NCI-H2081 (cell line): ENCODE results near the gene LATS2.
"Not testable (repeated sequence)": the region's sequence is repeated elsewhere in the genome, so short reads cannot be mapped to it uniquely, and the experiment has no call there.

Experiments used
- DNase-seq, 2 experiments: peaks; one replicate each; lab custom pipeline; 2025; lab: John Stamatoyannopoulos, UW

Gene LATS2

DNA sequence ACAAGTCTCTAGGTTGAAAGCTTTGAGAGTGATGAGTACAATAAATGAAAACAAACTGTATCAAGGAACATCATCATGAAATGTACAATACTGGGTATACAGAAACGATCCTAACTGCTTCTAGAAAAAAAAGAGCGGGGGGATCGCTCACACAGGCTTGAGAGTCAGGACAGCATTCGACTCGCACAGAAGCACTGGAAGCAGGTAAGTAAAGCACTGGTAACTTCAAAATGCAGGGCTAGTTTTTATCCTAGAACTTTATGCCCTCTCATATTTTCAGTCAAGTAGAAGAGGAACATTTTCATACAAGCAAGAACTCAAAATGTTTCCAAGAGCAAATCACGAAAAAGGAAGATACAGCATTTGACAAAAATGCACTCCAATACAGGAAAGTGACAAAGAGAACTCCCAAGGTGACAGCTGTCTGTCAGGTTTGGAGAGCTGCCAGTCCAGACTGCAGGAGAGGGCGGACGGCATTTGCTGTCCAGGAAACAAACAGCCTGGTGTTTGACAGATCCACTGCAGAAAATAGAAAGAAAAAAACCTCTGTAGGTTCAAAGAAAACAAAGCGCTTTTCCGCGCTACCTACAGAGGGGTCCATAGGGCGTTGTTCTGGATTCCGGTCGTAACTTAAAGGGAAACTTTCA lies 100.6 kb downstream of the LATS2 start:
- DNase-seq: peak in 1 of 2 experiments; percentile 1

GRCh38 chr13:20957049-20957620 lies 104.3 kb downstream of the LATS2 start:
- DNase-seq: not testable (repeated sequence)

GRCh38 chr13:20955496-20955895 lies 105.9 kb downstream of the LATS2 start:
- no peak for DNase-seq

GRCh38 chr13:20953245-20953931 lies 108.0 kb downstream of the LATS2 start:
- DNase-seq: no peak

DNA sequence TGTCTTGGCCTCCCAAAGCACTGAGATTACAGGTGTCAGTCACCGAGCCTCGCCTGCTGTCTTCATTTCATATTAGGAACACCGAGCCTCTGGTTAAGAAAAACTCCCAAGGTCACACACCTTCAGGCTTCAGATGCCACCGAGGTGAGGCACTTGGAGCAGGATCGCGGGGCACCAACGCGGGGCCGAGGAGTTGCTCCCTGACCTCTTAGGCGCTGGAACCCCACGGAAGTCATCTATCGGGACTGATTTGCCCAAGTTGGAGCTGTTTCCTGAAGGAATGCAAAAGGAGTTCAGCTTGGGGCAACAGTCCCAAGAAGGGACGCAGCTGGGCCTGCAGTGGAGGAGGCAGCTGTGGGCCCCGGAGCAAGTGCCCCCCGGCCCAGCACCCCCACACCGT lies 108.5 kb downstream of the LATS2 start:
- DNase-seq: no peak

DNA sequence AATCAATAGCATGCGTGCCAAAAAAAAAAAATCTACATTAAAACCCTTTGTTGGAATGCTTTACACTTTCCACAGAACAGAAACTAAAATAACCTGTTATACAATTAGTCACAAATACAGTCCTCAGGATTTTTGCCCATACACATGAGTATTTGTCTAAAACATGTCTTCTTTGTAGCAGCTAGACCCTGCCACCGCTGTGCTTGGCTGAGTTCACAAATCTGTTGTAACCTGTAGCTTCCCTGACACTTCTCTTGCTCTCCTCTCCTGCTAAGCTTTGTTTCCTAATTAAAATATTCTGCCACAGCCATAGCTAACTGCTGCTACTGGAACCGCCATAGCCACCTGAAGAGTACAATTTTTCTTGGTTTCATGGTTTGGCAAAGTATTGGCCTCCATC lies 113.4 kb downstream of the LATS2 start:
- not testable (repeated sequence) for DNase-seq

GRCh38 chr13:20945952-20946383 lies 115.4 kb downstream of the LATS2 start:
- DNase-seq: no peak

DNA sequence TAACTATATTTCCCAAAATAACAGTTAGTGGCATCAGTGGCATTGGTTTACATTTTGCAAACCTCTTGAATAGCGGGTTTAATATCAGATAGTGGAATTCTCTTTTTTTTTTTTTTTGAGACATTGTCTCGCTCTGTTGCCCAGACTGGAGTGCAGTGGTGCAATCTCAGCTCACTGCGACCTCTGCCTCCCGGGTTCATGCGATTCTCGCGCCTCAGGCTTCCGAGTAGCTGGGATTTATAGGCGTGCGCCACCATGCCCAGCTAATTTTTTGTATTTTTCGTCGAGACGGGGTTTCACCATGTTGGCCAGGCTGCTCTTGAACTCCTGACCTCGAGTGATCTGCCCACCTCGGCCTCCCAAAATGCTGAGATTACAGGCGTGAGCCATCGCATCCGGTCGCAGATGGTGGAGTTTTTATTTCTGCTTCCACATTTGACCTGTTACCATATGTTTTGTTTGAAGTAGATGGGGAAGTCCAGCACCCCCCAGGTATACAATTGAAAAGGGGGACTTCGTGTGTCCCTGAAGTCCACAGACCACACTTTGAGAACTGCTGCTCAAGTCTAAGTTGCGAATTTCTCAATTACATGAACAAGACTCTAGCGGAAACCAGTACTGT lies 118.3 kb downstream of the LATS2 start:
- DNase-seq: no peak

DNA sequence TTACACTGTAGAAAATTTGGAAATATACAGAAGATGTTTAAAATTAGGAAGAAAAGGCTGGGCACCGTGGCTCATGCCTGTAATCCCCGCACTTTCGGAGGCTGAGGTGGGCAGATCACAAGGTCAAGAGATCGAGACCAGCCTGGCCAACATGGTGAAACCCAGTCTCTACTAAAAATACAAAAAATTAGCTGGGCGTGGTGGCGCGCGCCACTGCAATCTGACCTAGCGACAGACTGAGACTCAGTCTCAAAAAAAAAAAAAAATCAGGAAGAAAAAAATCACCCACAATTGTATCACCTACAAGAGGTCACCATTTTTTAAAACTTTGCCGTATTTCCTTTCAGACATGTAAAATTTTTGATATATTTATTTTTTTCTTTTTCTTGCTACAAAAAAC lies 120.9 kb downstream of the LATS2 start:
- not testable (repeated sequence) for DNase-seq

GRCh38 chr13:20940083-20940482 lies 121.3 kb downstream of the LATS2 start:
- no peak for DNase-seq

- DNase-seq: no peak
Measured at GRCh38 chr13:20939662-20940061, 121.7 kb downstream of the LATS2 start.

DNA sequence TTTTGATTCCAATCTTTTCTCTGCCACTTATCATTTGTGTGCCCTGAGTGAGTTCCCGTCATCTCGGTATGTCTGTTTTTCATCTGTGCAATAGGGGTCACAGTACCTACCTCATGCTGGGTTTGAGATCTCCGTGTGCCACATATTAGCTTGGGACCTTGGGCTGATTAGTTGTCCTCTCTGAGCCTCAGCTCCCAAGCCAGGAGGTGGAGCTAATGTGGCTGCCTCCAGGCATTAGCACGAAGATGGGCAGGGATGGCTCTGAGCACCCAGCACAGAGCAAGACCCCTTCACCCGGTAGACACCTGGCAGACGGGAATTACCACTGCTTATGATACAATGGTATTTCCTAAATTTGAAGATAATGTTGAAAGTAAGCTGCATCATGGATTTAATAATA lies 123.1 kb downstream of the LATS2 start:
- no peak for DNase-seq

- no peak for DNase-seq
Measured at GRCh38 chr13:20927596-20928257, 133.7 kb downstream of the LATS2 start.

- not testable (repeated sequence) for DNase-seq
Measured at GRCh38 chr13:20925395-20925790, 136.0 kb downstream of the LATS2 start.

- DNase-seq: peak; percentile 57 to 68
Measured at GRCh38 chr13:20924758-20925394, 136.5 kb downstream of the LATS2 start.

DNA sequence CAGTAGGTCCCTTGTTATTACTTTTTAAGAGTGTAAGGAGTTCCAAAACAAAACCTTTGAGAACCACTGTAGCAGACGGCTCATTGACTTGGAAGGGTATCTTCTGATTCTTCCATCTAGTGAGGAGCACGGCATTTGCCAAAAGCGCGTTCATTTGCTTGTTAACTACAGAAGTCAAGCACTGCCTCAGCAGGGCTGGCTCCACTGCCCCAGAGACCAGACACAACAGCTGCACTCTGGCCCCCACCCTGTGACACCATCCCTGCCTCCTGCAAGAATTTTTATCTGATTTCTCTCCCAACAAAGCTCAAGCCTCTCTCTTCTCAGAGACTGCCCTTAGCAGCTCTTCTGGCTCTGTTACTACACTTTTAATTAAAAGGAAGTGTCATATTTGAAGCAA lies 138.1 kb downstream of the LATS2 start:
- DNase-seq: no peak
